GM10248 (cell line): Measurements from ENCODE around the gene FAM83F.

ENCODE experiments used
- CTCF ChIA-PET: fragments of 300-600 bp; sonication (Branson Sonifier 250); formaldehyde crosslinking; extraction: SDS; loops from one replicate; lab custom pipeline; 2021; ENCODE audit warnings: antibody characterized with exemption; lab: Yijun Ruan, JAX
- POLR2A ChIA-PET: fragments of 350-650 bp; sonication (Branson Sonifier 250); formaldehyde crosslinking; extraction: SDS; loops from one replicate; lab custom pipeline; 2020; ENCODE audit warnings: antibody characterized with exemption; lab: Yijun Ruan, JAX
- DNase-seq: peaks from one replicate; pipeline ENCODE4 v3.0.0; 2012; ENCODE audit errors: extremely low spot score
- TF ChIP-seq, protein P1 (sequence below): IDR thresholded peaks from 2 replicates; pipeline ENCODE4 v1.5.1; 2012; ENCODE audit warnings: mild to moderate bottlenecking, low read depth; ENCODE audit errors: extremely low read depth, missing control alignments, control extremely low read depth

FAM83F gene

DNA sequence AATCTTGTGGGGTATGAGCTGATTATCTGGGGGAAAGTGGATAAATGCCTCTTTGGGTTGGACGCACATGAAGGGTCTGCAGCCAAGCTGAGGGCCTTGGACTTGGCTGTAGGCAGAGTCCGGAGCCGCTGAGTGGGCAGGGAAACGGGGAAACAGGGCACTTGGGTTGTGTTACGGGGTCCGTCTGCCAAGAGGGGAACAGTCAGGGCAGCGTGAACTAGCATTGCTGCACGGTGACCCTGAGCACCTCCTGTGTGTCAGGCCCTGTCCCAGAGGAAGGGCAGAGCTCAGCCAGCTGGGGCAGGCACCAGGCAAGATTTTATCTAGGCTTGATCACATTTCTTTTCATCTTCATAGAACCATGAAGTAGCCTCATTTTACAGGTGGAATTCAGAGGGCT, 11.9 kb downstream of the FAM83F start:
- ChIA-PET POLR2A (no interaction called here), CTCF (interaction anchor here (1.9 kb wide), 1 partner anchor 472 kb away, joined by 5 read pairs; no protein-coding TSS in a partner anchor)
- TF ChIP-seq, protein P1, sequence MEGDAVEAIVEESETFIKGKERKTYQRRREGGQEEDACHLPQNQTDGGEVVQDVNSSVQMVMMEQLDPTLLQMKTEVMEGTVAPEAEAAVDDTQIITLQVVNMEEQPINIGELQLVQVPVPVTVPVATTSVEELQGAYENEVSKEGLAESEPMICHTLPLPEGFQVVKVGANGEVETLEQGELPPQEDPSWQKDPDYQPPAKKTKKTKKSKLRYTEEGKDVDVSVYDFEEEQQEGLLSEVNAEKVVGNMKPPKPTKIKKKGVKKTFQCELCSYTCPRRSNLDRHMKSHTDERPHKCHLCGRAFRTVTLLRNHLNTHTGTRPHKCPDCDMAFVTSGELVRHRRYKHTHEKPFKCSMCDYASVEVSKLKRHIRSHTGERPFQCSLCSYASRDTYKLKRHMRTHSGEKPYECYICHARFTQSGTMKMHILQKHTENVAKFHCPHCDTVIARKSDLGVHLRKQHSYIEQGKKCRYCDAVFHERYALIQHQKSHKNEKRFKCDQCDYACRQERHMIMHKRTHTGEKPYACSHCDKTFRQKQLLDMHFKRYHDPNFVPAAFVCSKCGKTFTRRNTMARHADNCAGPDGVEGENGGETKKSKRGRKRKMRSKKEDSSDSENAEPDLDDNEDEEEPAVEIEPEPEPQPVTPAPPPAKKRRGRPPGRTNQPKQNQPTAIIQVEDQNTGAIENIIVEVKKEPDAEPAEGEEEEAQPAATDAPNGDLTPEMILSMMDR, result no peak
- no peak for DNase-seq

DNA sequence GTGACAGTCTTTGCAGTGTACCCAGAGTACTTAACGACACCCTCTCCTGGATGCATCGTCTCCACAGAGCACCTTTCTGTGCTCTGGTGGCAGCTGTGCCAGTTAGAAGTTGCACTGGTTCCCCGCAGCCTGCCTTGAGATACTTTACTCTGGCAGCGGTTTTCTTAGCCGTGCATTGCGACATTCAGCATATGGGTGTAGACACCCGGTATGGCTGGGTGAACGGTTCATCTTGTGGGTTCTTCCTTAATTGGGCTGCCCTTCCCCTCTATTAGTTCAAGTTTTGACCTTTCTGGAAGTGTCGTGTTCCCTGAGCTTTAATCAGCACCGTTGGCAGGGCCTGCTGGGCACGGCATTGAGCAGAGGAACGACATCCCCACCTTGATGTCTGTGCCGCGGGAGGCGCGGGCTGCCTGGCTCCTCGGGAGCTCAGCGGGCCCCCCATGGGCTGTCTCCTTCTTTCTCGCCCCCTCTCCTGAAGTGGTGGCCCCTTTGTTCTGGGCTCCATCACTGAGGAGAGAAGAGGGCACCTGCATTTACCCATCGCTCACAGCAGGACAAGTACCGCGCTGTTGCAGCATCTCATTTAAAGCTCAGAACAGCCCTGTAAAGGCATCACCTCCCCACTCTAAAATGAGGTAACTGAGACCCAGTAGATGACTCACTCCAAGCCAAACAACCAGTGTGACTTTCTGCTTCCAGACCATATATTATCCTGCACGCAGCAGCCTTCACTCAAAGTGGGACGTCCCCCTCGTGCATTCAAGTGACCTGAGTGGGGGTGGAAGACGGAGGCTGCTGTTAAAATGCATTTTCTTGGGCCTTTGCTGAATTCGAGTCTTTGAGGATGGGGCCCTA, 13.3 kb downstream of the FAM83F start:
- DNase-seq, result no peak
- CTCF ChIA-PET, result interaction anchor here (1.2 to 3.8 kb wide), 2 partner anchors 10 to 17 kb away, joined by 3 to 23 read pairs; no protein-coding TSS in a partner anchor
- POLR2A ChIA-PET, result no interaction called here

DNA sequence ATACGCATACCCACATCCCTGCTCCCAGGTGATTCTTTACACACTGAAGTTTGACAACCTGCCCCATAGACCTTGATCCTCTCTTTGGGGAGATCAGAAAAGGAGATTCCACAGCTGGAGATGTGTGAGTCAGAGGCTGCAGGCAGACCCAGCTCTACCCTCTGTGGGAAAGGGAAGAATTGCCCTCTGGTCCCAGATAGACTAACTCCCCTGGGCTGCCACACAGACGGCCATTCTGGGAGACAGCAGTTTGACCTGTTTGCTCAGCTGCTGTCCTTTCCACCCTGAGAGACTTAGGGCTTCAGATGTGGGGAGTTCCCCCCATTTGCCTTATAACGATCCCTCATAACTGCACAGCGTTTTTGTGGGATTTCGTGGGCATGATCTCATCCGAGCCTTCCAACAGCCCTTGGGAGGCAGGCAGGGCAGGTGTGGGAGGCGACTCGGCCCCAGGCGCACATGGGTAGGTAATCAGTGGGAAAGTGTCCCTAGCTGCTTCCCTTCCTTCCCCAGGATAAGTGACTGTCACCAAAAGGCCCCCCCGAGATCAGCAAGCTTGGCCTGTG, 14.1 kb downstream of the FAM83F start:
- no peak for DNase-seq
- TF ChIP-seq, protein P1, result no peak
- POLR2A ChIA-PET, result no interaction called here
- CTCF ChIA-PET, result interaction anchor here (1.0 to 3.8 kb wide), 6 partner anchors 8 to 475 kb away, joined by 3 to 23 read pairs (median 3); no protein-coding TSS in a partner anchor

More for the DNA sequence above, 13.3 kb downstream of the FAM83F start:
- TF ChIP-seq, protein P1, result no peak

DNA sequence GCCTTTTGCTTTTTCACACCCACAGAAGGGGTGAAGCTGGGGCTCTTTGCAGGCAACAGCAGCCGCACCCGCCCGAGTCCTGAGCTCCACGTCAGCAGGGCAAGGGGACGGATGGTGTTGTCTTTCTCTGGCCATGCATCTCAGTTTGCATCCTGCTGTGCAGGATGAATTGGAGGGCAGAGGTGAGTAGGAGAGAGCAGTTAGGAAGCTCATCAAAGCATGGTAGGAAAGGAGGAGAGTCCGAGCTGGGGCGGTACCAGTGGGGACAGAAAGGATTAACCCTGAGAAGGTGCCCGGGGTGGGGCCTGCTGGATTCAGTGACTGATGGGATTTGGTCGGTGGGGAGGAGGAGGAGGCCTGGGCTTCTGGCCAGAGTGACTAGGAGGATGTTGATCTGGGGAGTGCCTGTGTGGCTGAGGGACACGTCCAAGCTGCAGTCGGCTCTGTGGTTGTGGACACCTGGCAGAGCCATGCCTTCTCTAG, 14.6 kb downstream of the FAM83F start:
- TF ChIP-seq, protein P1, result no peak
- ChIA-PET CTCF (interaction anchor here (1.0 to 3.8 kb wide), 6 partner anchors 9 to 475 kb away, joined by 3 to 23 read pairs (median 3); no protein-coding TSS in a partner anchor), POLR2A (no interaction called here)
- no peak for DNase-seq

DNA sequence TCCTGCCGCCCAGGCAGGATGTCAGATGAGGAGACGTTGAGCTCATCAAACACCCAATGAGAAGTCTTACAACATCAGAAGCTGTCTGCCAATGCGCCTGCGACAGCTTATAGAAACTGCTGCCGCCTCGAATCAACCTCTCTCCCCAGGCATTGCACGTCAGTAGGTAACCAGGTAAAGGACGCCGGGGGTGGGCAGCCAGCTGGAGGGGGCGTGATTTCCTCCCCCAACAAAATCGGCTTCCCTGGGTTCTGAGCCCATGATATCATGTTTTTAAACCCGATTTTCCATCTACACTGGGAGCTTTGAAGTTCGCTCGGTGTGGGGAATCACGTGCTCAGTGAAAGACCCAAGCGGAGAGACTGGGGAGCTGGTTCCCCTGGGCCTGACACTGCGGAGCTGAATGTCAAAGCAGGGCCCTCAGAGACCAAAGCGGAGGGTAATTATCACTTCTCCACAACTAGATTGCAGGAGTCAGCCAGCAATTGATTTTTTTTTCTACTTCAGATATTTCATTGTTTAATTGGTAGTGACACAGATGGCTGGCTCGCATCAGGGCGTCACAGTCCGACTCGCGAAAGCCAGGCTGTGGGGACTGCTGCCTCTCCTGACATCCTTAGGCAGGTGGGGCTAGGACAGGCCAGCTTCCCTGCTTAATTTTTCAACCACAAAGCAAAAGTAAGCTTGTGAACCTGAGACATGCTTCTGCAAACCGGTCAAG, 15.4 kb downstream of the FAM83F start:
- TF ChIP-seq, protein P1, result no peak
- no peak for DNase-seq
- ChIA-PET CTCF (interaction anchor here (1.0 to 3.8 kb wide), 5 partner anchors 9 to 476 kb away, joined by 3 to 23 read pairs (median 3); no protein-coding TSS in a partner anchor), POLR2A (interaction anchor here (0.7 kb wide), 1 partner anchor 9 kb away, joined by 7 read pairs; no protein-coding TSS in a partner anchor)

DNA sequence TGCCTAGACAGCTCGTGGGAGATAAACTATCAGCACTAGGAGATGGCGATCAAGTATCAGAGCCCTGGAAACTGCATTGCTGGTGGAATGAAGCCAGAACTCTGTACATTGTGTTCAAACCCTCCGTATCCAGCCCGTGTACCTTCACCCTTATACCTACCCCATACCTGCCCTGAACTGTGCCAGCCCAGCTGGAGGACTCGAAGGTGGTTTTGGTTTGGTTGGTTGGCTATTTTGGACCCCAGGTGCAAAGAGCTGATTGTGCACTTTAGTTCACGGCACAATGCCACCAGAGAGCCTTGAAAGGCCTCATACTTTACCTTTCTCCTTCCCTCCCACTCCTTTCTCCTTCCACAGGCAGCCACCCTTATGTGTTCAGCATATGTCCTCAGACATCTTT, 16.0 kb downstream of the FAM83F start:
- no peak for DNase-seq
- TF ChIP-seq, protein P1, result no peak
- ChIA-PET POLR2A (no interaction called here), CTCF (interaction anchor here (3.8 kb wide), 1 partner anchor 14 kb away, joined by 23 read pairs; no protein-coding TSS in a partner anchor)
